Fibroblast of skin of abdomen (primary cell): ENCODE data around the gene UNC13B.
"Not testable (repeated sequence)": the region's sequence is repeated elsewhere in the genome, so short reads cannot be mapped to it uniquely, and the experiment has no call there.

Experiments used
- DNase-seq: peaks from one replicate; pipeline ENCODE4 v3.0.0-alpha.2; 2013

UNC13B gene

DNA sequence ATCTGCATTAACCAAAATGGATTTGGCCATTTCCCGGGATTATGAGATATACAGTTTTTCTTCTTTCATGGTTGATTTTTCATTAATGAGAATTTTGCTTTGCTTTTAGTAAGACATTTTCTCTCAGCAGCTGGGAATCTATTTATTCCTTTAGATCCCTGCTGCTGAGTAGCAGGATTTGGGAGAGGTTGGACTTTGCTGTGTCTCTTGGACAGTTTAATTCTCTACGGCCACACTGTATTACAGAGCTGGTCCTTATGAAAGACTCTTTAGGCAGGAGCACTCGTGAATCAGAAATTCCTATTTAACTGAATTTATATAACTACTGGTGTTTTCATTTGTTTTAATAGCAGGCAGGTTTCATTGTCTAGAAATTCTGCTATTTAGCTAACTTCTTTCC, 1.6 kb downstream of the UNC13B start:
- DNase-seq: no peak

GRCh38 chr9:35164711-35165110, 2.9 kb downstream of the UNC13B start:
- peak; percentile 20 for DNase-seq

DNA sequence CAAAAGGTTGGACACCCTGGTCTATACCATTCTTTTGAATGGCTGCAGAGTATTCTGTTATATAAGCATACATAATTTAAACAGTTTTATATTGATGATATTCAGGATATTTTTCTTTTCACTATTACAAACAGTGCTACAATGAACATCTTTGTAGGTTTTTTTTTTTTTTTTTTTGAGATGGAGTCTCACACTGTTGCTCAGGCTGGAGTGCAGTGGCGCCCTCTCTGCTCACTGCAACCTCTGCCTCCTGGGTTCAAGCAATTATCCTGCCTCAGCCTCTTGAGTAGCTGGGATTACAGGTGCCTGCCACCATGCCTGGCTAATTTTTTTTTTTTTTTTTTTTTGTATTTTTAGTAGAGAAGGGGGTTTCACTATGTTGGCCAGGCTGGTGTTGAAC, 5.6 kb downstream of the UNC13B start:
- not testable (repeated sequence) for DNase-seq

GRCh38 chr9:35168963-35169362, 7.2 kb downstream of the UNC13B start:
- DNase-seq: no peak

- DNase-seq: no peak
Observed at GRCh38 chr9:35172878-35173277, 11.1 kb downstream of the UNC13B start.

GRCh38 chr9:35177520-35177919, 15.7 kb downstream of the UNC13B start:
- DNase-seq: no peak

- DNase-seq: no peak
Observed at GRCh38 chr9:35179347-35180280, 17.8 kb downstream of the UNC13B start.

DNA sequence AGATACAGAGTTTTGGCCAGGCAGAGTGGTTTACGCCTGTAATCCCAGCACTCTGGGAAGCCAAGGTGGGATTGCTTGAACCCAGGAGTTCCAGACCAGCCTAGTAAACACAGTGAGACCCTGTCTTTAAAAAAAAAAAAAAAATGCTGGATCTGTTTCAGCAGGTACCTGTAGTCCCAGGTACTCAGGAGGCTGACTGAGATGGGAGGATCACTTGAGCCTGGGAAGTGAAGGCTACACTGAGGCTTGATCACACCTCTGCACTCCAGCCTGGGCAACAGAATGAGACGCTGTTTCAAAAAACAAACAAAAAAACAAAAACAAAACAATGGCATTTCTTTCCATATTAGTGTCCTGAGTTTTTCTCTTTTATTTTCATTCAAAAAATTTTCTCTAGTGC, 19.0 kb downstream of the UNC13B start:
- no peak for DNase-seq

- not testable (repeated sequence) for DNase-seq
Observed at GRCh38 chr9:35182401-35182800, 20.6 kb downstream of the UNC13B start.

DNA sequence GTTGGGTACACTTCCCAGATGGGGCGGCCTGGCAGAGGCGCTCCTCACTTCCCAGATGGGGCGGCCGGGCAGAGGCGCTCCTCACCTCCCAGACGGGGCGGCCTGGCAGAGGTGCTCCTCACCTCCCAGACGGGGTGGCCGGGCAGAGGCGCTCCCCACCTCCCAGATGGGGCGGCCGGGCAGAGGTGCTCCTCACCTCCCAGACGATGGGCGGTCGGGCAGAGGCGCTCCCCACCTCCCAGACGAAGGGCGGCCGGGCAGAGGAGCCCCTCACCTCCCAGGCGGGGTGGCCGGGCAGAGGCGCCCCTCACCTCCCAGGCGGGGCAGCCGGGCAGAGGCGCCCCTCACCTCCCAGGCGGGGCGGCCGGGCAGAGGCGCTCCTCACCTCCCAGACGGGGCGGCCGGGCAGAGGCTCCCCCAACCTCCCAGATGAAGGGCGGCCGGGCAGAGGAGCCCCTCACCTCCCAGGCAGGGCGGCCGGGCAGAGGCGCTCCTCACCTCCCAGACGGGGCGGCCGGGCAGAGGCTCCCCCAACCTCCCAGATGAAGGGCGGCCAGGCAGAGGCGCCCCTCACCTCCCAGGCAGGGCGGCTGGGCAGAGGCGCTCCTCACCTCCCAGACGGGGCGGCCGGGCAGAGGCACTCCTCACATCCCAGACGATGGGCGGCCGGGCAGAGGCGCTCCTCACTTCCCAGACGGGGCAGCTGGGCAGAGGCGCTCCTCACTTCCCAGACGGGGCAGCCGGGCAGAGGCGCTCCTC, 21.4 kb downstream of the UNC13B start:
- DNase-seq: not testable (repeated sequence)

- not testable (repeated sequence) for DNase-seq
Observed at GRCh38 chr9:35183755-35184480, 22.1 kb downstream of the UNC13B start.

- DNase-seq: no peak
Observed at GRCh38 chr9:35186524-35186923, 24.7 kb downstream of the UNC13B start.

- DNase-seq: no peak
Observed at GRCh38 chr9:35190203-35190602, 28.4 kb downstream of the UNC13B start.

- no peak for DNase-seq
Observed at GRCh38 chr9:35191105-35191504, 29.3 kb downstream of the UNC13B start.

DNA sequence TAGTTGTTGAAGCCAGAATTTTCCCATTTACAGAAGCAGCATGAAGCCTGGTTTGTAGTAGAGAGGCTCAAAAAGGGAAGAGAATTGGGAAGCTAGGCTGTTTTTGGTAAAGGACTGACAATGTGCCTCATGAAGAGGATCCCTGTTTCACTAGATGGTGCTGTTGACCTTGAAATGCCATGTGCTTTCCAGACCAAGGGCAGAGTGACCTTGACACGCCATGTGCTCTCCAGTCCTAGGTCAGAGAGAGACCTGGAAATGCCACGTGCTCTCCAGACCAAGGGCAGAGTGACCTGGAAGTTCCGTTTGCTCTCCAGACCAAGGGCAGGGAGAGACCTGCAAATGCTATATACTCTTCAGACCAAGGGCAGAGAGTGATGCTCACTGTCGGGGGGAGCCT, 32.0 kb downstream of the UNC13B start:
- no peak for DNase-seq

- no peak for DNase-seq
Observed at GRCh38 chr9:35195683-35196082, 33.9 kb downstream of the UNC13B start.

- DNase-seq: no peak
Observed at GRCh38 chr9:35198191-35198590, 36.4 kb downstream of the UNC13B start.

- no peak for DNase-seq
Observed at GRCh38 chr9:35203528-35203927, 41.7 kb downstream of the UNC13B start.

DNA sequence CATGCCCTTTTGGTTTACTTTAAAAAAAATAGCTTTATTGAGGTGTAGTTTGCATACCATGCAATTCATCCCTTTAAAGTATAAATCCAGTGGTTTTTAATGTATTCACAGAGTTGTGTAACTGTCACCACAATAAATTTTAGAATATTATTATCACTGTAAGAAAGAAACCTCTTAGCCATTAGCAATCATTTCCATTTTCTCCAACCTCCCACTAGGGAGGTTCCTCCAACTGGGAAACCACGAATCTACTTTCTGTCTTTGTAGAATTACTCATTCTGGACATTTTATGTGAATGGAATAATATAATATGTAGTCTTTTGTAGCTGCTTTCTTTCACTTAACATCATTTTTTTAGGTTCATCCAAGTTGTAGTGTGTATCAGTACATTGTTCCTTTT, 43.5 kb downstream of the UNC13B start:
- no peak for DNase-seq

DNA sequence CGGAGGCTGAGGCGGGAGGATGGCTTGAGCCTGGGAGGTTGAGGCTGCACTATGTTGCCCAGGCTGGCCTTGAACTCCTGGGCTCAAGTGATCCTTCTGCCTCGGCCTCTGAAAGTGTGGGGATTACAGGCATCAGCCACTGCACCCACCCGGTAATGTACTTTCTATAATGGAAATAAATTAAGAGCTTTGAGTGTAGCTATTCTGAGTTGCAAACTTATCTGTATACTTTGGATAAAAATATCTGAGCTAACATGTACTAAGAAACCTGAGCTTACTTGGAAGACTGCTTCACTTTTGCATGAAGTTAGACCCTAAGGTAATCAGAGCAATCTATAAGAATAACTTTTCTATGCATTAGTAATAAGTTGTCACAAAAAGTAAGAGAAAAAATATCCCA, 50.0 kb downstream of the UNC13B start:
- no peak for DNase-seq

DNA sequence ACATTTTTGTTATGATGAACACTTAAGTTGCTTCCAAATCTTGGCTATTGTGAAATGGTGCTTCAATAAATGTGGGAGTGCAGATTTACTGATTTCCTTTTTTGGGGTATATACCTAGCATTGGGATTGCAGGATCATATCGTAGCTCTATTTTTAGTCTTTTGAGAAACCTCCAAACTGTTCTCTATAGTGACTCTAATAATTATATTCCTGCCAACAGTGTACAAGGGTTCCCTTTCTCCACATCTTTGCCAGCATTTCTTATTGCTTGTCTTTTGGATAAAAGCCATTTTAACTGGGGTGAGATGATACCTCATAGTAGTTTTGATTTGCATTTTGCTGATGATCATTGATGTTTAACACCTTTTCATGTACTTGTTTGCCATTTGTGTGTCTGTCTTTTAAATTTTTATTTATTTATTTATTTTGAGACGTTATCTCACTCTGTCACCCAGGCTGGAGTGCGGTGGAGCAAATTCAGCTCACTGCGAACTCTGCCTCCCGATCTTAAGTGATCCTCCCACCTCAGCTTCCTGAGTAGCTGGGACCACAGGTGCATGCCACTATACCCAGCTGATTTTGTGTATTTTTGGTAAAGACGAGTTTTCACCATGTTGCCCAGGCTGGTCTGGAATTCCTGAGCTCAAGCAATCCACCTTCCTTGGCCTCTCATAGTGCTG, 59.0 kb downstream of the UNC13B start:
- DNase-seq: no peak

GRCh38 chr9:35225677-35226076, 63.9 kb downstream of the UNC13B start:
- DNase-seq: no peak
